Heart left ventricle (tissue), 16 donors: ENCODE measurements around the gene ARRDC1. TPM values are rescaled to one million over a fixed set of nuclear protein-coding genes. Genes with fewer than 3 reads are reported as not detected.

Experiments
- ATAC-seq, 4 donors: fragments of 200-7000 bp; cut with Tn5 transposase; one replicate each; pipeline ENCODE4 v1.9.1; 2020 to 2022; ENCODE audit warnings: moderate library complexity in 4 of 4, mild to moderate bottlenecking in 3 of 4, moderate number of reproducible peaks in 1 of 4
- DNase-seq, 5 donors: peaks; one replicate each; pipeline ENCODE4 v3.0.0-alpha.2; 2020
- H3K27ac ChIP-seq, 12 donors: fragments of 200-600 bp; sonication (generic) in 4 of 12; one replicate each; pipeline versions ENCODE4 v1.5.0 to v1.8.0; 2016 to 2022; ENCODE audit warnings: mild to moderate bottlenecking in 2 of 12
- H3K27me3 ChIP-seq, 9 donors: fragments of 200-600 bp; sonication (generic) in 2 of 9; one replicate each; pipeline versions ENCODE4 v1.5.1 to v1.8.0; 2016 to 2022; ENCODE audit warnings: mild to moderate bottlenecking in 3 of 9
- H3K36me3 ChIP-seq, 9 donors: fragments of 200-600 bp; sonication (generic) in 2 of 9; one replicate each; pipeline versions ENCODE4 v1.5.0 to v1.8.0; 2018 to 2022; ENCODE audit warnings: mild to moderate bottlenecking in 2 of 9
- H3K4me1 ChIP-seq, 12 donors: fragments of 200-600 bp; sonication (generic) in 4 of 12; one replicate each; pipeline versions ENCODE4 v1.5.0 to v1.8.0; 2016 to 2022; ENCODE audit warnings: mild to moderate bottlenecking in 3 of 12
- H3K4me3 ChIP-seq, 12 donors: fragments of 200-600 bp; sonication (generic) in 4 of 12; one replicate each; pipeline versions ENCODE4 v1.5.0 to v1.8.0; 2017 to 2022; ENCODE audit warnings: mild to moderate bottlenecking in 9 of 12, moderate library complexity in 4 of 12
- H3K9me3 ChIP-seq, 12 donors: fragments of 200-600 bp; sonication (generic) in 4 of 12; one replicate each; pipeline versions ENCODE4 v1.5.0 to v1.8.0; 2016 to 2022; ENCODE audit warnings: mild to moderate bottlenecking in 1 of 12
- POLR2A ChIP-seq, 2 donors: fragments of 450-650 bp; IDR thresholded peaks; one replicate each; pipeline ENCODE4 v1.6.1; 2017; ENCODE audit warnings: antibody characterized with exemption in 2 of 2, mild to moderate bottlenecking in 2 of 2, moderate library complexity in 2 of 2
- WGBS, 4 donors: extraction: QIAGEN DNeasy Blood & Tissue Kit in 2 of 4; methylation state at CpG; one replicate each; pipeline versions ENCODE4 v1.1.5 to v1.1.7; 2013 to 2018; 5-methylcytosine and 5-hydroxymethylcytosine counted together
- intact Hi-C, 10 donors: fragments of 100-400 bp; cut with DNase I; formaldehyde crosslinking; loops; one replicate each; pipeline versions ENCODE4 v1.11.1 to v1.14.2; 2022
- polyA plus RNA-seq, 2 donors: library from polyadenylated mRNA; stranded (reverse); fragments of 200-250 nt; gene quantifications; one replicate each; pipeline ENCODE4 v1.2.3, GENCODE V29; 2013
- total RNA-seq, 9 donors: library from RNA; depleted of rRNA in 2 of 9; stranded (reverse); fragments of >200 nt in 2 of 9; fragmentation: NEBNext Ultra II Directional in 3 of 9; extraction: Animal tissue kit (Norgen Biotek cat#: 25700) in 3 of 9; gene quantifications; one replicate each; pipeline versions ENCODE4 v1.1.0 to v1.2.4, GENCODE V29; 2016 to 2023
- TF ChIP-seq, protein P1 (sequence below), 12 donors: fragments of 200-600 bp; sonication (generic) in 4 of 12; IDR thresholded peaks; one replicate each; pipeline versions ENCODE4 v1.5.0 to v1.8.0; 2018 to 2022; ENCODE audit warnings: antibody characterized with exemption in 12 of 12, mild to moderate bottlenecking in 5 of 12
- donor health status: ischemic (EF 13 %, LVEDD 7.1; RV severe dilation, severe dysfunction).
- donor health status: healthy with polysubstance abuse.
- donor health status: DM: no; HTN: yes; CAD: no.
- donor health status: DM: no; HTN: no; CAD: no.
- donor health status: ischemic (EF 25% LVEDD 6.9; RV normal size, moderate dysfunction).
- donor health status: ischemic (EF 25% LVEDD 5.7; RV mildly dilated, moderate dysfunction).
- donor health status: healthy.
- donor health status: DM: yes; HTN: yes; CAD: no.
- donor health status: ischemic (EF 35%, LVEDD 5.7; RV mildly dilated, moderate dysfunction).
- donor health status: nonischemic (EF 11% LVEDD 7.7; RV severe dilation, severe dysfunction).
- donor health status: DM: yes; HTN: yes; CAD: no.
- donor health status: PGD.
- donor health status: ischemic (EF 29% LVEDD 5.4; RV normal size, mild dysfunction).
- donor health status: nonischemic (EF 23%, LVEDD 6.1; RV moderate dilation, normal function).

ARRDC1 gene
- total and polyA plus RNA-seq, 11 donors: 14.1 to 43.6 (median 23.2) TPM

- peaks cover 0 to 31% (median 3%) of the 10 kb centered on the region in 9 donors for H3K36me3 ChIP-seq
- H3K27ac ChIP-seq: no peak overlapping the region
- H3K9me3 ChIP-seq: no peaks in the 10 kb centered on the region
- TF ChIP-seq, protein P1, sequence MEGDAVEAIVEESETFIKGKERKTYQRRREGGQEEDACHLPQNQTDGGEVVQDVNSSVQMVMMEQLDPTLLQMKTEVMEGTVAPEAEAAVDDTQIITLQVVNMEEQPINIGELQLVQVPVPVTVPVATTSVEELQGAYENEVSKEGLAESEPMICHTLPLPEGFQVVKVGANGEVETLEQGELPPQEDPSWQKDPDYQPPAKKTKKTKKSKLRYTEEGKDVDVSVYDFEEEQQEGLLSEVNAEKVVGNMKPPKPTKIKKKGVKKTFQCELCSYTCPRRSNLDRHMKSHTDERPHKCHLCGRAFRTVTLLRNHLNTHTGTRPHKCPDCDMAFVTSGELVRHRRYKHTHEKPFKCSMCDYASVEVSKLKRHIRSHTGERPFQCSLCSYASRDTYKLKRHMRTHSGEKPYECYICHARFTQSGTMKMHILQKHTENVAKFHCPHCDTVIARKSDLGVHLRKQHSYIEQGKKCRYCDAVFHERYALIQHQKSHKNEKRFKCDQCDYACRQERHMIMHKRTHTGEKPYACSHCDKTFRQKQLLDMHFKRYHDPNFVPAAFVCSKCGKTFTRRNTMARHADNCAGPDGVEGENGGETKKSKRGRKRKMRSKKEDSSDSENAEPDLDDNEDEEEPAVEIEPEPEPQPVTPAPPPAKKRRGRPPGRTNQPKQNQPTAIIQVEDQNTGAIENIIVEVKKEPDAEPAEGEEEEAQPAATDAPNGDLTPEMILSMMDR (IDR thresholded peaks at IDR 0.05): no peak
- TF ChIP-seq POLR2A (IDR thresholded peaks at IDR 0.05): no peak
- ATAC-seq: no peak
- WGBS, 4 donors: 91 to 94% (median 93%) methylated on average over 14 of the region's 14 CpGs
- H3K4me3 ChIP-seq: no peak overlapping the region
- peaks cover 0 to 44% (median 6%) of the 10 kb centered on the region in 12 donors for H3K4me1 ChIP-seq
- H3K27me3 ChIP-seq: no peaks in the 10 kb centered on the region
- intact Hi-C loops: no loop called here
- DNase-seq: no peak
Observed at GRCh38 chr9:137643921-137644320, 38.4 kb downstream of the ARRDC1 start.

GRCh38 chr9:137645211-137645610 lies 39.7 kb downstream of the ARRDC1 start:
- 94 to 97% (median 95%) methylated on average over 5 of the region's 5 CpGs for WGBS, 4 donors
- H3K4me3 ChIP-seq: no peak overlapping the region
- H3K9me3 ChIP-seq: no peaks in the 10 kb centered on the region
- intact Hi-C loops: no loop called here
- no peak for TF ChIP-seq POLR2A (IDR thresholded peaks at IDR 0.05)
- TF ChIP-seq, protein P1 (IDR thresholded peaks at IDR 0.05): no peak
- DNase-seq (no peak), ATAC-seq (no peak)
- H3K4me1 ChIP-seq: peaks cover 0 to 37% (median 1%) of the 10 kb centered on the region in 12 donors
- H3K27ac ChIP-seq: no peak overlapping the region
- peaks cover 0 to 31% (median 3%) of the 10 kb centered on the region in 9 donors for H3K36me3 ChIP-seq
- H3K27me3 ChIP-seq: no peaks in the 10 kb centered on the region

DNA sequence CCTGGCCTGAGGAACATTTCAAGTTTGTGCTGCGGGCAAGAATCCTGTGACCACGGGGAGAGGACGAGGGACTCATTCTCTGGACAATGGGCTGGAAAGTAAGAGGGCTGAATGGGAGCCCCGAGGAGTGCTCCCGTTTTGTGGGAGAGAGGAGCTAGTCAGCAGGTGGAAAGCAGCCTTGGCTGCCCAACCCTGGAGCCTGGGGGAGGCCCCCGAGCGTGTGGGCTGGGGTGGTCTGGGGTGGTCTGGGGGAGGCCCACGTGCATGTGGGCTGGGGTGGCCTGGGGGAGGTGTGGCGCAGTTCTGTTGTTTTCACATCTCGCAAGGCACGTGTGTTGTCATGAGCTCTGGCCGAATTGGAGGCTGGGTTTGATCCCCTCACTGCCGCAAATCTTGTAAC lies 40.9 kb downstream of the ARRDC1 start:
- H3K4me3 ChIP-seq: no peak overlapping the region
- no peak overlapping the region for H3K27ac ChIP-seq
- no peaks in the 10 kb centered on the region for H3K27me3 ChIP-seq
- ATAC-seq (no peak), DNase-seq (no peak)
- peaks cover 0 to 32% (median 6%) of the 10 kb centered on the region in 9 donors for H3K36me3 ChIP-seq
- H3K4me1 ChIP-seq: peaks cover 0 to 33% (median 1%) of the 10 kb centered on the region in 12 donors
- TF ChIP-seq POLR2A (IDR thresholded peaks at IDR 0.05): no peak
- TF ChIP-seq, protein P1 (IDR thresholded peaks at IDR 0.05): no peak
- 88 to 91% (median 91%) methylated on average over 13 of the region's 13 CpGs for WGBS, 4 donors
- intact Hi-C loops: no loop called here
- H3K9me3 ChIP-seq: no peaks in the 10 kb centered on the region

DNA sequence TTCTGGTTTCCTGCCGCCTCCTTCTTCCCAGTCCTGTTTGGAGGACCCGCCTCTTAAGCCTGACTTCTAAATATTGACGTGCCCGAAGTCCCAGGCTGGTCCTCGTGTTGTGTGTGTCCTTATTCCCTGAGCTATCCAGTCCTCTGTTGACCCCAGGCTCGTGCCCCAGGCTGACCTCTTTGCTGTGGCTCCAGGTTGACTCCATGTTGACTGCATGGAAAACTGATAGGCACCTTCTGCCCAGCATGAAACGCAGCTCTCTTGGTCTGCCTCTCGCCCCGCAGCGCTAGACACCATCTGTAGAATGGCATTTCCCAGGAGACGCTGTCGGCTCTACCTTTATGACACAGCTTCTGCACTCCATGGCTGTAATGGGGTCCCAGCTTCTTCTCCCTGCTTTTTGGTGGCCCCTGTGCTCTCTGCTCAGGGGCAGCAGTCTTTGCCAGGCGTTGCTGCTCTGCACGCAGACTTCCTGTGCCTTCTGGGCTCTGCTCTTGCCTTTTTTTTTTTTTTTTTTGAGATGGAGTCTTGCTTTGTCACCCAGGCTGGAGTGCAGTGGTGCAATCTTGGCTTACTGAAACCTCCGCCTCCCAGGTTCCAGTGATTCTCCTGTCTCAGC lies 41.7 kb downstream of the ARRDC1 start:
- intact Hi-C loops: no loop called here
- H3K36me3 ChIP-seq: peaks cover 0 to 39% (median 14%) of the 10 kb centered on the region in 9 donors
- ATAC-seq (no peak), DNase-seq (no peak)
- no peaks in the 10 kb centered on the region for H3K9me3 ChIP-seq
- peak overlapping the region in 2 of 12 donors; percentile 12 to 34 for H3K4me3 ChIP-seq
- no peak for TF ChIP-seq POLR2A (IDR thresholded peaks at IDR 0.05)
- TF ChIP-seq, protein P1 (IDR thresholded peaks at IDR 0.05): no peak
- H3K27ac ChIP-seq: peak overlapping the region in 1 of 12 donors; percentile 12
- no peaks in the 10 kb centered on the region for H3K27me3 ChIP-seq
- WGBS, 4 donors: 75 to 85% (median 83%) methylated on average over 15 of the region's 15 CpGs
- peaks cover 0 to 33% (median 1%) of the 10 kb centered on the region in 12 donors for H3K4me1 ChIP-seq
